GM23338 (cell line): ENCODE measurements around the gene C1orf21.

Experiments used
- EZH2 ChIP-seq: fragments of 200-600 bp; sonication (generic); IDR thresholded peaks from one replicate; pipeline ENCODE4 v1.8.0; 2017; ENCODE audit warnings: antibody characterized with exemption, mild to moderate bottlenecking, low read depth; ENCODE audit not compliant: unreplicated experiment
- POLR2AphosphoS5 ChIP-seq: IDR thresholded peaks from 2 replicates; pipeline ENCODE4 v1.6.1; 2016; ENCODE audit warnings: antibody characterized with exemption, low read depth
- STAT1 ChIP-seq: IDR thresholded peaks from one replicate; pipeline ENCODE4 v1.6.1; 2016; ENCODE audit warnings: antibody characterized with exemption; ENCODE audit not compliant: unreplicated experiment
- ZNF114 ChIP-seq: fragments of 250-450 bp; sonication (Bioruptor Pico); IDR thresholded peaks from 2 replicates; pipeline ENCODE4 v1.5.0; 2020; ENCODE audit warnings: mild to moderate bottlenecking, moderate library complexity
- TF ChIP-seq, protein P1 (sequence below), 2 experiments: fragments of 200-600 bp in 1 of 2; sonication (generic) in 1 of 2; conservative IDR thresholded peaks; 2 replicates each; pipeline versions ENCODE4 v1.5.1 to v1.6.1; 2016 to 2017; ENCODE audit warnings: antibody characterized with exemption in 2 of 2, low read depth in 2 of 2, mild to moderate bottlenecking in 2 of 2, moderate library complexity in 1 of 2

DNA sequence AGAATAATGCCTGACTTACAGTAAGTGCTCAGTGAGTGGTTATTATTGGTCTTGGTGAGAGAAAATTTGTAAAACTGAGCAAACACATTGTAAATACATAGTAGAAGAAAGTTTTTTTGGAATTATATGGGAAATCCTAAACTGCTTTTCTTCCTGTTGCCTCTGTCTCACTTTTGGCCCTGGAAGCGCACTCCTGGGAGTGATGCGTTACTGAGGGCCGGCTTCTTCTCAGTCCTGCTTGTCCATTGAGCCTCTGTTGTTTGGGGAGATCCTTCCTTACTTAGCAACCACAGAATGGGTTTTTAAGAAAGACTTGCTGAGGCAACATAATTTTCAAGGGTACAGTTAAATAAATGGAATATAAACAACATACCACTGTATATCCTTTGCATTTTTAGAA is 201.9 kb downstream of the C1orf21 start:
- TF ChIP-seq ZNF114 (CRISPR knock-in tag) (no peak), EZH2 (no peak), STAT1 (no peak), POLR2AphosphoS5 (no peak)
- TF ChIP-seq, protein P1, sequence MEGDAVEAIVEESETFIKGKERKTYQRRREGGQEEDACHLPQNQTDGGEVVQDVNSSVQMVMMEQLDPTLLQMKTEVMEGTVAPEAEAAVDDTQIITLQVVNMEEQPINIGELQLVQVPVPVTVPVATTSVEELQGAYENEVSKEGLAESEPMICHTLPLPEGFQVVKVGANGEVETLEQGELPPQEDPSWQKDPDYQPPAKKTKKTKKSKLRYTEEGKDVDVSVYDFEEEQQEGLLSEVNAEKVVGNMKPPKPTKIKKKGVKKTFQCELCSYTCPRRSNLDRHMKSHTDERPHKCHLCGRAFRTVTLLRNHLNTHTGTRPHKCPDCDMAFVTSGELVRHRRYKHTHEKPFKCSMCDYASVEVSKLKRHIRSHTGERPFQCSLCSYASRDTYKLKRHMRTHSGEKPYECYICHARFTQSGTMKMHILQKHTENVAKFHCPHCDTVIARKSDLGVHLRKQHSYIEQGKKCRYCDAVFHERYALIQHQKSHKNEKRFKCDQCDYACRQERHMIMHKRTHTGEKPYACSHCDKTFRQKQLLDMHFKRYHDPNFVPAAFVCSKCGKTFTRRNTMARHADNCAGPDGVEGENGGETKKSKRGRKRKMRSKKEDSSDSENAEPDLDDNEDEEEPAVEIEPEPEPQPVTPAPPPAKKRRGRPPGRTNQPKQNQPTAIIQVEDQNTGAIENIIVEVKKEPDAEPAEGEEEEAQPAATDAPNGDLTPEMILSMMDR (conservative IDR thresholded peaks at IDR 0.05; ENCODE audit: low read depth in 2 of 2) = no peak
